KMS-11 (cell line): ENCODE results near the gene SARS1.

Experiments used
- H2AFZ ChIP-seq: fragments of 200-600 bp; sonication (generic); 2 replicates; pipeline ENCODE4 v1.6.1; 2016; ENCODE audit warnings: antibody characterized with exemption, mixed run types, low read depth
- H3K27ac ChIP-seq: fragments of 200-600 bp; sonication (generic); 2 replicates; pipeline ENCODE4 v1.6.1; 2016; ENCODE audit warnings: mild to moderate bottlenecking, mixed run types
- H3K27me3 ChIP-seq: fragments of 200-600 bp; sonication (generic); 2 replicates; pipeline ENCODE4 v1.6.1; 2017; ENCODE audit warnings: mild to moderate bottlenecking, low read depth, mixed run types, moderate library complexity; ENCODE audit not compliant: insufficient read depth
- H3K36me3 ChIP-seq: fragments of 200-600 bp; sonication (generic); 2 replicates; pipeline ENCODE4 v1.6.1; 2017; ENCODE audit warnings: mild to moderate bottlenecking, mixed run types; ENCODE audit not compliant: insufficient read depth
- H3K4me1 ChIP-seq: fragments of 200-600 bp; sonication (generic); 2 replicates; pipeline ENCODE4 v1.6.1; 2016; ENCODE audit warnings: mild to moderate bottlenecking, low read depth, mixed run types; ENCODE audit not compliant: poor library complexity, severe bottlenecking
- H3K4me2 ChIP-seq: fragments of 200-600 bp; sonication (generic); 2 replicates; pipeline ENCODE4 v1.7.0; 2016; ENCODE audit warnings: mild to moderate bottlenecking, mixed run types
- H3K4me3 ChIP-seq: fragments of 200-600 bp; sonication (generic); IDR thresholded peaks from 2 replicates; pipeline ENCODE4 v1.6.1; 2017; ENCODE audit warnings: low read depth, low read length, mixed read lengths; ENCODE audit not compliant: insufficient read depth
- H3K79me2 ChIP-seq: fragments of 200-600 bp; sonication (generic); 2 replicates; pipeline ENCODE4 v1.6.1; 2016; ENCODE audit warnings: low read depth, mixed run types; ENCODE audit not compliant: insufficient read depth
- H3K9ac ChIP-seq: fragments of 200-600 bp; sonication (generic); 2 replicates; pipeline ENCODE4 v1.6.1; 2016; ENCODE audit warnings: mild to moderate bottlenecking, mixed run types
- H4K20me1 ChIP-seq: fragments of 200-600 bp; sonication (generic); 2 replicates; pipeline ENCODE4 v1.6.1; 2016; ENCODE audit warnings: mild to moderate bottlenecking, mixed run types; ENCODE audit not compliant: insufficient read depth
- TF ChIP-seq, protein P1 (sequence below): fragments of 200-600 bp; sonication (generic); conservative IDR thresholded peaks from 2 replicates; pipeline ENCODE4 v1.6.1; 2017; ENCODE audit warnings: low read depth, mild to moderate bottlenecking, antibody characterized with exemption, low read length, moderate library complexity, mixed read lengths

The SARS1 gene

DNA sequence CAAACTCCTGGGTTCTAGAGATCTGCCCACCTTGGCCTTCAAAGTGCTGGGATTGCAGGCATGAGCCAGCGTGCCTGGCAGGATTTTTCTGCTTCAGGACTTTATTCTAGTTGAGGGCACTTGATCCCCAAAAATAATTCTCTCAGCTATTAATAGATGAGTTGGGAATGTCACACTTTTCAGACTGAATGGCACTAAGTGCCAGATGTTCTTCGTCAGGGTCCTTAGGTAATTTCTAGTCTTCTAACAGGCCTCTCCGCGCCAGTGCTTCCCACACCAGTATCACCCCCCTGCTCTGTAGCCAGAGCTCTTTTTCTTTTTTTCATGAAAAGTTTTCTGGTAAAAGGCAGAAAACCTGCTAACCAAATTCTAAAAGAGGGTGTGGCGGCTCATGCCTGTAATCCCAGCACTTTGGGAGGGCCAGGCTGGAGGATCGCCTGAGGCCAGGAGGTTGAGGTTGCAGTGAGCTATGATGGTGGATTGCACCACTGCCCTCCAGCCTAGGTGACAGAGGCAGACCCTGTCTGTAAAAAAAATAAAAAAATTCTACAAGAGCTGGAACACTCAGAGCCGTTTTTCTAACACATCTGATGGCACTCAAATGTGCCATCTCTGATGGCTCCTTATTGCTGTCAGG lies 6.1 kb upstream of the SARS1 start:
- H3K4me1 ChIP-seq = no peaks in the 10 kb centered on the region
- no peak overlapping the region for H3K9ac ChIP-seq
- H3K79me2 ChIP-seq = no peaks in the 10 kb centered on the region
- no peaks in the 10 kb centered on the region for H3K36me3 ChIP-seq
- H2AFZ ChIP-seq = no peak overlapping the region
- no peak overlapping the region for H3K4me2 ChIP-seq
- no peaks in the 10 kb centered on the region for H4K20me1 ChIP-seq
- no peak overlapping the region for H3K4me3 ChIP-seq
- H3K27me3 ChIP-seq = no peaks in the 10 kb centered on the region
- H3K27ac ChIP-seq = no peak overlapping the region
- TF ChIP-seq, protein P1, sequence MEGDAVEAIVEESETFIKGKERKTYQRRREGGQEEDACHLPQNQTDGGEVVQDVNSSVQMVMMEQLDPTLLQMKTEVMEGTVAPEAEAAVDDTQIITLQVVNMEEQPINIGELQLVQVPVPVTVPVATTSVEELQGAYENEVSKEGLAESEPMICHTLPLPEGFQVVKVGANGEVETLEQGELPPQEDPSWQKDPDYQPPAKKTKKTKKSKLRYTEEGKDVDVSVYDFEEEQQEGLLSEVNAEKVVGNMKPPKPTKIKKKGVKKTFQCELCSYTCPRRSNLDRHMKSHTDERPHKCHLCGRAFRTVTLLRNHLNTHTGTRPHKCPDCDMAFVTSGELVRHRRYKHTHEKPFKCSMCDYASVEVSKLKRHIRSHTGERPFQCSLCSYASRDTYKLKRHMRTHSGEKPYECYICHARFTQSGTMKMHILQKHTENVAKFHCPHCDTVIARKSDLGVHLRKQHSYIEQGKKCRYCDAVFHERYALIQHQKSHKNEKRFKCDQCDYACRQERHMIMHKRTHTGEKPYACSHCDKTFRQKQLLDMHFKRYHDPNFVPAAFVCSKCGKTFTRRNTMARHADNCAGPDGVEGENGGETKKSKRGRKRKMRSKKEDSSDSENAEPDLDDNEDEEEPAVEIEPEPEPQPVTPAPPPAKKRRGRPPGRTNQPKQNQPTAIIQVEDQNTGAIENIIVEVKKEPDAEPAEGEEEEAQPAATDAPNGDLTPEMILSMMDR = no peak

DNA sequence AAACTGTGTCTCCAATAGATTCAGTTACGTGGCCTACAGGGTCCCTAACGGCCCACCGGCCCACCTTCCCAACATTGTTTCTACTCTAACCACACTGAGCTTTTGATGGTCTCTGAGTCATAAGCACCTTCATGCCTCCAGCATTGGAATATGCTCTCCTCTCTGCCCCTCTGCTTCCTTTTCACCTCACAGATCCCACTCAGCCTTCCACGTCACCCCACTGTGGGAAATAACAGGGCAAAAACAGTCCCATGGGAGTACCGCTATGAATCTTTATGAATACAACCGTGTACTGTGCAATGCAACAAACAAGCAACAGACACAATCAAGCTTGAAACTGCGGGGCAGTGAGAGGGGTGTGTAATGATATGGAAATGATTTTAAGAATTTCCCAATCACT lies 5.3 kb upstream of the SARS1 start:
- no peaks in the 10 kb centered on the region for H3K27me3 ChIP-seq
- H3K27ac ChIP-seq = no peak overlapping the region
- TF ChIP-seq, protein P1 = no peak
- no peaks in the 10 kb centered on the region for H4K20me1 ChIP-seq
- no peak overlapping the region for H3K9ac ChIP-seq
- no peak overlapping the region for H3K4me3 ChIP-seq
- peaks cover 3% of the 10 kb centered on the region for H3K4me1 ChIP-seq
- no peak overlapping the region for H2AFZ ChIP-seq
- H3K79me2 ChIP-seq = no peaks in the 10 kb centered on the region
- no peak overlapping the region for H3K4me2 ChIP-seq
- no peaks in the 10 kb centered on the region for H3K36me3 ChIP-seq

DNA sequence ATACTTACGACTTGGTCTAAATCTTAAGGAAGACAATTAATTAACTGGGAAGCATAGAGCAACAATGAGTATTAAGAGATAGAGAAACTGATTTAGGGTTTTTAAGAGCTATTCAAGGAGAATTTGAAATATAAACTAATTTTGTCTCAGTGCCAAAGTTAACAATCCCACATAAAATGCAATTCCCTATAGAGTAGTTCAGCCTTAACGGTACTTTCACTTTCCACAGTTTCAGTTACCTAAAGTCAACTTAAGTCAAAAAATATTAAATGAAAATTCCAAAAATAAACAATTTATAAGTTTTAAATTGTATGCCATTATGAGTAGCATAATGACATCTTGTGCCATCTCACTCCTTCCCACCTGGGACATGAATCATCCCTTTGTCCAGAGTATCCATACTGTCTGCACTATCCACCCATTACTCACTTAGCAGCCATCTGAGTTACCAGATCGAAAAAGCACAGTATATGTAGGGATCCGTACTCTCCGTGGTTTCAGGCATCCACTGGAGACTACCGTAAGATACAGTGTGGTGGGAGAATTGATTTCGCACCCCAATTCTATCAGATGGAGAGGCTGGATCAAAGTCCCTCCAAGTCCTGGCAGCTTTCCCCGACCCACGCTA lies 4.8 kb upstream of the SARS1 start:
- H3K4me3 ChIP-seq = no peak overlapping the region
- no peak overlapping the region for H3K4me2 ChIP-seq
- peaks cover 2% of the 10 kb centered on the region; the same call in 1 of the 2 replicates for H3K79me2 ChIP-seq
- peaks cover 5% of the 10 kb centered on the region for H3K4me1 ChIP-seq
- H3K27me3 ChIP-seq = no peaks in the 10 kb centered on the region
- H3K9ac ChIP-seq = no peak overlapping the region
- H3K27ac ChIP-seq = no peak overlapping the region
- H2AFZ ChIP-seq = no peak overlapping the region
- TF ChIP-seq, protein P1 = no peak
- no peaks in the 10 kb centered on the region for H4K20me1 ChIP-seq
- H3K36me3 ChIP-seq = no peaks in the 10 kb centered on the region

DNA sequence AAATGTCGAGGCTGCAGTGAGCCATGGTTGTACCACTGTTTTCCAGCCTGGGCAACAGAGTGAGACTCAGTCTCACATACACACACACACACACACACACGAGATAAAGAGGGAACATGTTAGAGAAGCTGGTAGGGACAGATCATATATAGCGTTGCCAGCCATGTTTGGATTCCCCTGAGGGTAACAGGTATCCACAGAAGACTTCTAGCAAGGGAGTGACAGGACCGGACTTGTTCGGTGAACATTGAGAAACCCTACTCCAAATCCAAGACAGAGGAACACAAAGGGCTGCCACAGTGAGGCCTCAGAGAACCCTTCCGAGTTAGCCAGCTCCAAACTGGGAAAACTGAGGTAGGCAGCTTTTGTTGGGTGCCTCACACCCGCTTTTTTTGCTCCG lies 3.7 kb upstream of the SARS1 start:
- Histone ChIP-seq H3K27ac (no peak overlapping the region), H3K27me3 (no peaks in the 10 kb centered on the region), H2AFZ (no peak overlapping the region), H3K36me3 (no peaks in the 10 kb centered on the region), H3K4me1 (peaks cover 6% of the 10 kb centered on the region), H3K4me3 (no peak overlapping the region), H4K20me1 (peaks cover under 1% of the 10 kb centered on the region; the same call in 1 of the 2 replicates), H3K9ac (no peak overlapping the region), H3K4me2 (no peak overlapping the region), H3K79me2 (peaks cover 13% of the 10 kb centered on the region)
- TF ChIP-seq, protein P1 = no peak
